GM12875 (cell line): Measurements from ENCODE around the gene RALGPS2.

ENCODE experiments used
- H3K4me3 ChIP-seq: one replicate; pipeline ENCODE4 v1.5.1; 2011; ENCODE audit warnings: low read depth, low read length, control low read depth
- TF ChIP-seq, protein P1 (sequence below): IDR thresholded peaks from 2 replicates; pipeline ENCODE4 v1.5.1; 2011; ENCODE audit warnings: low read depth, mild to moderate bottlenecking, control low read depth, inconsistent platforms, low read length, moderate library complexity, borderline replicate concordance; ENCODE audit not compliant: insufficient read depth

The RALGPS2 gene

DNA sequence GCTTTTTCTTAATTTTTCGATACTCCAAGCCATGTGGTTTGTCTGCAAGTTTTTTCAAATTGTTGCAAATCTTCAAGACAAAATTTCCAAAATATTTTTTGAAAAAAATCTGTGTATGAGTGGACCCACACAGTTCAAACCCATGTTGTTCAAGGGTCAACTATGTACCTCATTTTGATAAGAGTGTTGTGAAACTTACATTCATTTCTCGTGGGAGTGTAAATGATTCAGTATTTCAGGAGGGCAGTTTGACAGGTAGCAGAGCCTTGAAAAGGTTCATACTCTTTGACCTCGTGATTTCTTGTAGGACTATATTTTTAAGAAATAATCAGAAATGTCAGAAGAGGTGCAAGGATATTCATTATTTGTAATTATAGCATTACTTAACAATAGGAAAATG, 77.8 kb downstream of the RALGPS2 start:
- TF ChIP-seq, protein P1, sequence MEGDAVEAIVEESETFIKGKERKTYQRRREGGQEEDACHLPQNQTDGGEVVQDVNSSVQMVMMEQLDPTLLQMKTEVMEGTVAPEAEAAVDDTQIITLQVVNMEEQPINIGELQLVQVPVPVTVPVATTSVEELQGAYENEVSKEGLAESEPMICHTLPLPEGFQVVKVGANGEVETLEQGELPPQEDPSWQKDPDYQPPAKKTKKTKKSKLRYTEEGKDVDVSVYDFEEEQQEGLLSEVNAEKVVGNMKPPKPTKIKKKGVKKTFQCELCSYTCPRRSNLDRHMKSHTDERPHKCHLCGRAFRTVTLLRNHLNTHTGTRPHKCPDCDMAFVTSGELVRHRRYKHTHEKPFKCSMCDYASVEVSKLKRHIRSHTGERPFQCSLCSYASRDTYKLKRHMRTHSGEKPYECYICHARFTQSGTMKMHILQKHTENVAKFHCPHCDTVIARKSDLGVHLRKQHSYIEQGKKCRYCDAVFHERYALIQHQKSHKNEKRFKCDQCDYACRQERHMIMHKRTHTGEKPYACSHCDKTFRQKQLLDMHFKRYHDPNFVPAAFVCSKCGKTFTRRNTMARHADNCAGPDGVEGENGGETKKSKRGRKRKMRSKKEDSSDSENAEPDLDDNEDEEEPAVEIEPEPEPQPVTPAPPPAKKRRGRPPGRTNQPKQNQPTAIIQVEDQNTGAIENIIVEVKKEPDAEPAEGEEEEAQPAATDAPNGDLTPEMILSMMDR = no peak
- no peak overlapping the region for H3K4me3 ChIP-seq

DNA sequence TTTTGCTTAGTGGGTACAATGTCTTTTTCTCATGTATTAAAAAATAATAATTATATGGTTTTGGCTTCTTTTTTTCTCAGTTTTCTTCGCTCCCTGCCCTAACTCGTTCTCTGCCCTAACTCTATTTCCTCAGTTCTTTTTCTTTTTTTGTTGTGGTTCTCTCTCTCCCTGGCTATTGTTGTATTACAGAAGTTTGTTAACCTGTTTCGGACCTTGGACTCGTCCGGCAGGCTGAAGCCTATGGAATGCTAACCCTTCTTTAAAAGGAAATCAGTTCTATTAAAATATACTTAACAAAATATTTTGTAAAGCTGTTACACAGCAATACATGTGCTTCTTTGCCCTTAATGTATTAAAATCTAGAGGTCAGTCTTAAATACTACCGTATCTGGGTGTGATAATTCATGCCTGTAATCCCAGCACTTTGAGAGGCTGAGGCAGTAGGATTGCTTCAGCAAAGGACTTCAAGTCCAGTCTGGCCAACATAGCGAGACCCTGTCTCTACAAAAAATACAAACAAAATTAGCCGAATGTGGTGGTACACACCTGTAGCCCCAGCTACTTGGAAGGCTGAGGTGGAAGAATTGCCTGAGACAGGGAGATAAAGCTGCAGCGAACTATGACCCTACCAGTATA, 81.7 kb downstream of the RALGPS2 start:
- no peak overlapping the region for H3K4me3 ChIP-seq
- TF ChIP-seq, protein P1 = no peak

DNA sequence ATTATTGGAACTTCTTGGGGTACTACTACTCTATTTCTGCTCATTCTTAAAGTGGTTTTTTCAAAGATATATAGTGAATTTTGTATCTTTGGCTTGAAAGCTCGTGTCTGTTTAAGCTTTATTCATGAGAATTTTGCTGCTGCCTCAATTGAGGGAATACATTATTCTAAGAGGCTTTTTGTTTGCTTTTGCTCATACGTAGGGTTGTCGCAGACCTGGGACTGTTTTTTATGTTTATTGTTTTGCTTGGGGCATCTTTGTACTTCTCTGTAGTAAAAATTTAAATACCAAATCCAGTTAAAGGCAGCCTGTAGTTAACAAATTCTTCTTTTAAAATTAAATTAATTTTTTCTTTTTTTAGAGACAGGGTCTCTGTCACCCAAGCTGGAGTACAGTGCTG, 83.5 kb downstream of the RALGPS2 start:
- TF ChIP-seq, protein P1 = no peak

DNA sequence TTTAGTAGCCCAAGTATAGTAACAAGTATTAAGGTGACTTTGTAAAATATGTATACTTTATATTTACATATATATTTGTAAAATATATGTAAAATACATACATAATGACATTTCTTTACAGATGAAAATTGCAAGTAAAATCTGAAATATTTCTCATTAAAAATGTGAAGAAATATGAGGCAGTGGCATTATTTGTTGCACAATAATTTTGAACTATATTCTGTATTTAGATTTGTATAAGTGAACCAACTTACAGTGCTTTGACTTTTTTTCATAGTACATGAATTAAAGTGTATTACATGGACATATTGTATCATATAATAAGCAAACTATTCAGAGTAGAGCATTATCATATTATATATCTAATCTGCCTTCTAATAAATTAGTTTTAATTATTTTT, 85.5 kb downstream of the RALGPS2 start:
- no peak overlapping the region for H3K4me3 ChIP-seq
- TF ChIP-seq, protein P1 = no peak

More for the DNA sequence above, 83.5 kb downstream of the RALGPS2 start:
- no peak overlapping the region for H3K4me3 ChIP-seq

DNA sequence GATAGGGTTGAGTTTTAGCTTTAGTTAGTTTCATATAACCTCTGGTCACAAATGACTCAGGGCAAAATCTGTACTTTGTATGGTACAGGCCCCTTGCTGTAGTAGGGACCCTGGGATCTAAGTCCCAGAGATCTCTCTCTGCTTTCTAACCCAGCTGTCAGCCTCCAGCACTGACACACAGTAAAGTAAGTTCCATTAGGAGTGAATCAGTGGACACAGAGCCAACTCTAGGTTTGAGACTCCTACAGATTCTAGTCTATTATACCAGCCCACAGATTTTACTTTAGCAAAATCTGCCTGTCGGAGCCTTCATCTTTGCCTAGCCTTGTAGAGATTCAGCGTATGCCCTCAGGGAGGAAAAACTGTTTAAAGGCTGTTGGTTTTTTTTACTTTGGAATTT, 93.4 kb downstream of the RALGPS2 start:
- TF ChIP-seq, protein P1 = no peak
- H3K4me3 ChIP-seq = no peak overlapping the region

DNA sequence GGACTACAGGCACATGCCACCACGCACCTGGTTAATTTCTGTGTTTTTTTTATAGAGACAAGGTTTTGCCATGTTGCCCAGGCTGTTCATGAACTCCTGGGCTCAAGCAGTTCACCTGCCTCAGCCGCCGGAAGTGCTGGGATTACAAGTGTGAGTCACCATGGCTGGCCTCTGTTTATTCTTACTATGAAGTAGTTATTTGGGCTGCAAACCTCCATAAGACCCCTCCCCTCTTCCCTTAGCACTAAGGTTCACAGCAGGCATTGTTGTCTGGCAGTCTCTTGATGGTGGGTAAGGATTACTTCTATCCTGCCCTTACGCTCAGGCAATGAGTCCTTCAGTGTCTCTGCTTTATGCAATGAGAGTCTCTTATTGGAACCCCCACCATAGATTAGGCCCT, 94.1 kb downstream of the RALGPS2 start:
- TF ChIP-seq, protein P1 = no peak
- H3K4me3 ChIP-seq = no peak overlapping the region

DNA sequence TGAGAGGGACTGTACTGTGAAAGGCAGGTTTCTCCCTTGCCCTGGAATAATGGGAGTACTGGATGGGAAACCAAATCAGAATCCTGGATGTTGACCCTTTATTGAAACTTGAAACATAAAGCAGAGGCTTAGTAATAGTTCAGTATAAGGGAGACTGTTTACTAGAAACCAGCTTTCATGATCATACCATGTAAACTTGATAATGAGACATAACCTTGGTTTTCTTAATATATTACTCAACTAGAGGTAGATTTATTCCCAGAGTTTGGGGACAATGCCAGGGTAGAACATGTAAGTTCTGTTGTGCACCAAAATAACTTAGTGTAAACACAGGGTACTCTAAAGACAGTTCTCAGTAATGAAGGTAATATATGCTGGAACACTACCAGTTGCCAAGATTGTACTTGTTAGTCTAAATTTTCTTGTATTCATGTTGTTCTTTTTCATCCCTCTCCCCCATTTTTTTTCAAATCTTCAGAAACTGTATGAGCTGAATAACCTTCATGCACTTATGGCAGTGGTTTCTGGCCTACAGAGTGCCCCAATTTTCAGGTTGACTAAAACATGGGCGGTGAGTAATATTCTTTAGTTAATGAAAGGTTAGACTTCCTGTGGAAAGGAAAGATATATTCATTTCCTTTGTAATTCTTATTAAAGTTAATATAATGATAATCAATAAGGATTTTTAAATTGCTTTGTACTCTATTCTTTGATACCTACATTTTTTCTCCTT, 96.3 kb downstream of the RALGPS2 start:
- H3K4me3 ChIP-seq = no peak overlapping the region
- TF ChIP-seq, protein P1 = no peak
